GM12873 (cell line): ENCODE results near the gene OXSR1.
A peak's percentile ranks its signal among the peaks of the same experiment; 100 is the strongest.

Source experiments
- CTCF ChIP-seq: IDR thresholded peaks from 2 replicates; pipeline ENCODE4 v1.5.1; 2012; ENCODE audit warnings: low read depth, mild to moderate bottlenecking, moderate library complexity, low read length, control low read depth; ENCODE audit not compliant: insufficient read depth; ENCODE audit errors: missing control alignments

The OXSR1 gene

DNA sequence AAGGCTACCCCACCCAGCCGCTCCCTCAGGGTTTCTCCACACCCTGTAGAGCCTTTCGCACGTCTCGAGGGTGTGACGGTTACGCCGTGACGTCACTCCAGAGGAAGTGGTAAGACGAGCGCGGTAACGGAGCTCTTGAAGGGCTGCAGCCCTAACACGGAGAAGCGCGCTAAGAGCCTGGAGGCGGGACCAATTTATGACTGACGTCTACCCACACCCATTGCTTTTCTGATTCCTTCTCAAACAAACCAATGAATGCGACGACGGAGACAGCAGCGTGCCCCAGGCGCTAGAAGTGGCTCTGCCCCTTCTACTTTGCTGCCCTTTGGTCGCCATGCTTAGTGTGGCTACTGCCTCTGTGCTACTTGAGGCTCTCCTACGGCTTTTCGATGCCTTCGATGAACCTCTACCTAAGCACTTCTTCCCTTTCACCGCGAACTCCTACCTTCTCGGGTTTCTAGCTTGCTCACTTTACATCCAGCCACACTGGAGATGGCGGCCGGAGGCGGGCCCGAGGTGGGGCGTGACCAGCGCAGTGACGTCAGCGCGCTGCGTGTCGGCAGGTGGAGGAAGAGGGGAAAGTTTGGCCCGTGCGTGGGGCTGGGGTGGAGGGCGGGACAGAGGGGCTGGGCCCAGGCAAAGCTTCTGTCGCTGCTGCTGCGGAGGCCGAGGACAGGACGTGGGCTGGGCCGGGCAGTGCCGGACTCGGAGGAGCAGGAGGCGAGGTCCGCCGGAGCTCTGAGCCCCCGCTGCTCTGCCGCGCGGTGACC lies at the start of gene OXSR1:
OXSR1 (plus strand) TSS at position 586 of the 770 bp plus-strand sequence. CDS start 340 bp downstream, outside the sequence.
- TF ChIP-seq CTCF: no peak

DNA sequence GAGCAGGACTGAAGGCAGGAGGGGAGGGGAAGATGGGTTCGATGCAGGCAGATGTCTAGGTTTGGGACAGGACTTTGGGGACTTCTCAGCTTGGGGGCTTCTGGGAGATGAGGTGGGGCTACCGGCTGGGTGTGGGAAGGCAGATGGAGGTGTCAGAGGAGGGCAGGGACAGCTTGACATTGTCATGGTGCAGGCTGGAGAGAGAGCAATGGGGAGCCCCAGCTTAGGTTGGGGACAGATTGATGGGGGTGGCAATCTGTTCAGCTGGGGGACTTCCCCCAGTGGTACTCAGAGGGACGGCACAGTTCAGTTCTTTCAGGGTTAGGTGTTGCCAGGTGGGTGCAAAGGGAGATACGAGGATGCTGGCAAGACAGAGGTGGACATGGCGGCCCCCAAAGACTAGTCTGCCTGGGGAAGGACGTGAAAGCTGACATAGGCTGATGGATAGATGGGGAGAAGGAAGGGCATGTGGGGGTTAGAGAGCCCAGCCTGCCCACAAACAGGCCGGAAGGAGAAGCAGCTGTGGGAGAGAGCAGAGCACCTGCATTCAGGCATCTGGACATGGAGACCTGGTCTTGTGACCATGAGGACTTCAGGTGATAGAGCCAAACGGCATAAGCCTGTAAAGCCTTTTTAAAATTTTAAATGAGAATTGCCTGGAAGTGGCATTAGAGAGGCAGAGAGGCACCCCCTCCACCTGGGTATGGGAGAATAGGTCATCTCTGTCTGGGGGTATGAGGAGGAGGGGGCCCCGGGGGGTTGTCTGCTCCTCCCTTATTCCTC lies 49.5 kb upstream of the OXSR1 start:
- no peak for TF ChIP-seq CTCF

- peak; percentile 11 for TF ChIP-seq CTCF
These were observed 48.7 kb upstream of the OXSR1 start for GRCh38 chr3:38116471-38117162.

- TF ChIP-seq CTCF: no peak
These were observed 48.1 kb upstream of the OXSR1 start for GRCh38 chr3:38117163-38117716.

GRCh38 chr3:38117748-38118420 lies 47.5 kb upstream of the OXSR1 start:
- TF ChIP-seq CTCF: peak; percentile 98

- no peak for TF ChIP-seq CTCF
These were observed 46.7 kb upstream of the OXSR1 start for GRCh38 chr3:38118421-38119247.
